Measurements from ENCODE around the gene SPATA6L.

The SPATA6L gene

GRCh38 chr9:4550777-4551484, 115.3 kb downstream of the SPATA6L start:
- no peak for DNase-seq (ENCODE audit: low read depth in 2 of 2)

- no peak for DNase-seq (ENCODE audit: low read depth in 2 of 2)
Measured at GRCh38 chr9:4549751-4550295, 116.5 kb downstream of the SPATA6L start.

GRCh38 chr9:4548811-4549725, 117.2 kb downstream of the SPATA6L start:
- DNase-seq (ENCODE audit: low read depth in 2 of 2) = no peak
